Breast epithelium (tissue), 3 donors: Measurements from ENCODE around the gene IFNA7.

Experiments
- CTCF ChIP-seq, 3 donors: fragments of 450-650 bp; IDR thresholded peaks; one replicate each; pipeline ENCODE4 v1.5.1; 2016 to 2017; ENCODE audit warnings: antibody characterized with exemption in 3 of 3, mild to moderate bottlenecking in 3 of 3, moderate library complexity in 3 of 3
- POLR2A ChIP-seq: fragments of 450-650 bp; IDR thresholded peaks from one replicate; pipeline ENCODE4 v1.6.1; 2016; ENCODE audit warnings: antibody characterized with exemption, mild to moderate bottlenecking, moderate library complexity
- POLR2AphosphoS5 ChIP-seq, 3 donors: sonication (generic); formaldehyde crosslinking; IDR thresholded peaks; one replicate each; pipeline ENCODE4 v1.6.1; 2017; ENCODE audit warnings: antibody characterized with exemption in 3 of 3

GRCh38 chr9:21251190-21251589, 49.2 kb upstream of the IFNA7 start:
- TF ChIP-seq POLR2A (no peak), CTCF (IDR thresholded peaks at IDR 0.05) (no peak), POLR2AphosphoS5 (IDR thresholded peaks at IDR 0.05) (no peak)
